Mammary epithelial cell (primary cell): ENCODE measurements around the gene P2RY1.

Source experiments
- EZH2 ChIP-seq: IDR thresholded peaks from 2 replicates; pipeline ENCODE4 v1.6.1; 2012; ENCODE audit warnings: low read length, inconsistent platforms, borderline replicate concordance
- TF ChIP-seq, protein P1 (sequence below), 2 donors: IDR thresholded peaks in 1 of 2; conservative IDR thresholded peaks in 1 of 2; 2 replicates each; pipeline ENCODE4 v1.5.1; 2011 to 2012; ENCODE audit warnings: inconsistent platforms in 2 of 2, low read length in 2 of 2, mild to moderate bottlenecking in 2 of 2, control low read depth in 1 of 2, low read depth in 1 of 2; ENCODE audit not compliant: insufficient read depth in 1 of 2; ENCODE audit errors: extremely low read depth in 1 of 2

DNA sequence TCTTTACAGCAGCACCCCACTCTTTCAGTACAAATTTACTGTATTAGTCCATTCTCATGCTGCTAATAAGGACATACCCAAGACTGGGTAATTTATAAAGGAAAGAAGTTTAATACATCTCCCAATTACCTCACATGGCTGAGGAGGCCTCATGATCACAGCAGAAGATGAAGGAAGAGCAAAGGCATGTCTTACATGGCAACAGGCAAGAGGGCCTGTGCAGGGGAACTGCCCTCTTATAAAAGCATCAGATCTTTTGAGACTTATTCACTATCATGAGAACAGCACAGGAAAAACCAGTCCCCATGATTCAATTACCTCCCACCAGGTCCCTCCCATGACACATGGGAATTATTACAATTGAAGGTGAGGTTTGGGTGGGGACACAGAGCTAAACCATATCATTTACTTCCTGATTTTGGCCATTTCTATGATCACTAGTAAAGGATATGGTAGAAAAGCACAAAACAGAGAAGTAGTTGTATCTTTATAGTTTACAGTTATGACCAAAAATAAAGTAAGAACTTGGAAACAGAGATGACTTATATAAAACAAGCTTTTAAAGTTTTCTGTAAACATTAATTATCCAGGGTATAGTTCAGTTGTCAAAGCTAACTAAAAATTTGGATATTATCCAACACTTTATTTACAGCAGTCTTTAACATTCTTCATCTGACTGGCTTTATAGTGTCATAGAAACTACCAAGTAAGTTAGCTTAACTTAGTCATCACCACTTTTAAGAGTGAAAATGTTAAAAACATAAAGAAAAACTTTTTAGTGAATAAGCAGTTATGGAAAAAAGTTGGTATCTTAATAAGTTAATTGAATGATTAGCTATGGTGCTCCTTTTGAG, 40.2 kb downstream of the P2RY1 start:
- no peak for TF ChIP-seq EZH2
- TF ChIP-seq, protein P1, sequence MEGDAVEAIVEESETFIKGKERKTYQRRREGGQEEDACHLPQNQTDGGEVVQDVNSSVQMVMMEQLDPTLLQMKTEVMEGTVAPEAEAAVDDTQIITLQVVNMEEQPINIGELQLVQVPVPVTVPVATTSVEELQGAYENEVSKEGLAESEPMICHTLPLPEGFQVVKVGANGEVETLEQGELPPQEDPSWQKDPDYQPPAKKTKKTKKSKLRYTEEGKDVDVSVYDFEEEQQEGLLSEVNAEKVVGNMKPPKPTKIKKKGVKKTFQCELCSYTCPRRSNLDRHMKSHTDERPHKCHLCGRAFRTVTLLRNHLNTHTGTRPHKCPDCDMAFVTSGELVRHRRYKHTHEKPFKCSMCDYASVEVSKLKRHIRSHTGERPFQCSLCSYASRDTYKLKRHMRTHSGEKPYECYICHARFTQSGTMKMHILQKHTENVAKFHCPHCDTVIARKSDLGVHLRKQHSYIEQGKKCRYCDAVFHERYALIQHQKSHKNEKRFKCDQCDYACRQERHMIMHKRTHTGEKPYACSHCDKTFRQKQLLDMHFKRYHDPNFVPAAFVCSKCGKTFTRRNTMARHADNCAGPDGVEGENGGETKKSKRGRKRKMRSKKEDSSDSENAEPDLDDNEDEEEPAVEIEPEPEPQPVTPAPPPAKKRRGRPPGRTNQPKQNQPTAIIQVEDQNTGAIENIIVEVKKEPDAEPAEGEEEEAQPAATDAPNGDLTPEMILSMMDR (conservative IDR thresholded peaks at IDR 0.05 in 1 of 2, IDR thresholded peaks at IDR 0.05 in 1 of 2; ENCODE audit: extremely low read depth in 1 of 2, insufficient read depth in 1 of 2, low read depth in 1 of 2, low read length in 2 of 2): no peak
